ENCODE measurements around the gene NR2E3. TPM values are rescaled to one million over a fixed set of nuclear protein-coding genes. Genes with fewer than 3 reads are reported as not detected.

NR2E3 gene
- total RNA-seq, 3 donors from 2014 or later (not counting 1 experiment from before 2014, with no cell fraction given), result not detected

DNA sequence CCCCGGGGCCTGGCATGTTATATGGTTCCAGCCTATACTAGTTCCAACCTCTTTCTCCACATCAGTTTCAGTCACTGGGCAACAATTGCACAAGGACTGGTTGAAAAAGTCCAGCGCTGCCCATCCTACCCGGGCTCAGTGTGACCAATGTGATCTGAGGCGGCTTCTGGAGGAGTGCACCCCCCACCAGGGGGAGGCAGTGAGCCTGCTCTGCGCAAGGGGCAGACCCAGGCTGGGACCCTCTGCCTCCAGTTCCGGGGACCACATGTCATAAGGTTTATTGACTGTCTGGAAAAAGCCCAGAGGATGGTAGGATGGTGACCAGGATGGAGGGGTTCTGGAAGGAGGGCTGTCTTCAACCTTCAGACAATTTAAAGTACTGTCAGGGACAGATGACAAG, 25.6 kb upstream of the NR2E3 start:
- DNase-seq, result peak in 1 of 2 donors; percentile 31
- Mint-ChIP-seq H3K27ac (no peak overlapping the region), H3K9me3 (no peaks in the 10 kb centered on the region), H3K27me3 (ENCODE audit: low read depth in 2 of 2) (peaks cover 6 to 23% of the 10 kb centered on the region in 2 donors), H3K36me3 (no peaks in the 10 kb centered on the region), H3K4me3 (no peak overlapping the region), H3K4me1 (peaks cover 0 to 7% of the 10 kb centered on the region in 2 donors)
- ATAC-seq, result no peak
- no peaks in the 10 kb centered on the region for H3K4me1 ChIP-seq (ENCODE audit: control insufficient read depth, insufficient read depth, low read length)
- no peaks in the 10 kb centered on the region for H3K27me3 ChIP-seq (ENCODE audit: control insufficient read depth, insufficient read depth, low read length)
- H3K9me3 ChIP-seq (ENCODE audit: control insufficient read depth, insufficient read depth, low read length), result no peaks in the 10 kb centered on the region
- no peak overlapping the region for H3K27ac ChIP-seq (ENCODE audit: low read length)
- no peaks in the 10 kb centered on the region for H3K36me3 ChIP-seq (ENCODE audit: control insufficient read depth, insufficient read depth, low read length)
- intact Hi-C loops (cut with micrococcal nuclease), result no loop called here
- TF ChIP-seq, protein P1, sequence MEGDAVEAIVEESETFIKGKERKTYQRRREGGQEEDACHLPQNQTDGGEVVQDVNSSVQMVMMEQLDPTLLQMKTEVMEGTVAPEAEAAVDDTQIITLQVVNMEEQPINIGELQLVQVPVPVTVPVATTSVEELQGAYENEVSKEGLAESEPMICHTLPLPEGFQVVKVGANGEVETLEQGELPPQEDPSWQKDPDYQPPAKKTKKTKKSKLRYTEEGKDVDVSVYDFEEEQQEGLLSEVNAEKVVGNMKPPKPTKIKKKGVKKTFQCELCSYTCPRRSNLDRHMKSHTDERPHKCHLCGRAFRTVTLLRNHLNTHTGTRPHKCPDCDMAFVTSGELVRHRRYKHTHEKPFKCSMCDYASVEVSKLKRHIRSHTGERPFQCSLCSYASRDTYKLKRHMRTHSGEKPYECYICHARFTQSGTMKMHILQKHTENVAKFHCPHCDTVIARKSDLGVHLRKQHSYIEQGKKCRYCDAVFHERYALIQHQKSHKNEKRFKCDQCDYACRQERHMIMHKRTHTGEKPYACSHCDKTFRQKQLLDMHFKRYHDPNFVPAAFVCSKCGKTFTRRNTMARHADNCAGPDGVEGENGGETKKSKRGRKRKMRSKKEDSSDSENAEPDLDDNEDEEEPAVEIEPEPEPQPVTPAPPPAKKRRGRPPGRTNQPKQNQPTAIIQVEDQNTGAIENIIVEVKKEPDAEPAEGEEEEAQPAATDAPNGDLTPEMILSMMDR (IDR thresholded peaks at IDR 0.05), result no peak
- WGBS (ENCODE audit: insufficient coverage), result 68% methylated on average over 6 of the region's 6 CpGs
- no peak overlapping the region for H3K4me3 ChIP-seq (ENCODE audit: low read length)

DNA sequence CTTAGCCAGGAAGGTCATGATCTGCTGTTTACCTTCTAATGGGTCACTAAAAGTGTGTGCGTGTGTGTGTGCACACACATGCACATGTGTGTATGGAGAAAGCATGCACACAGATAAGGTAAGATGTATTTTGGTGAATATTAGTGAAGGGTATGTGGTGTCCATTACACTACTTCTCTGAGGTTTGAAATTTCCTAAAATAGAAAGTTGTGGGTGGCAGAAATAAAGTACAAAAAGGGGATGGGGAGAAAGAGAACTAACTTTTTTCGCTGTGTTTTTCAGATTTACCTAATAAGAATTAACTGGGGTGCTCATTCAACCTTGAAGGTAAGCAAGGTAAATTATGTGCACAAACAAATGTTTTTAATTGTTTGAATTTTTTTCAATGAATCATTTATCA, 24.4 kb upstream of the NR2E3 start:
- no peak overlapping the region for H3K4me3 Mint-ChIP-seq
- Histone ChIP-seq H3K27me3 (ENCODE audit: control insufficient read depth, insufficient read depth, low read length) (no peaks in the 10 kb centered on the region), H3K36me3 (ENCODE audit: control insufficient read depth, insufficient read depth, low read length) (no peaks in the 10 kb centered on the region), H3K27ac (ENCODE audit: low read length) (no peak overlapping the region), H3K9me3 (ENCODE audit: control insufficient read depth, insufficient read depth, low read length) (no peaks in the 10 kb centered on the region), H3K4me3 (ENCODE audit: low read length) (no peak overlapping the region), H3K4me1 (ENCODE audit: control insufficient read depth, insufficient read depth, low read length) (no peaks in the 10 kb centered on the region)
- no peaks in the 10 kb centered on the region for H3K36me3 Mint-ChIP-seq
- no peak overlapping the region for H3K27ac Mint-ChIP-seq
- DNase-seq (no peak), ATAC-seq (no peak)
- intact Hi-C loops (cut with micrococcal nuclease), result no loop called here
- H3K9me3 Mint-ChIP-seq, result no peaks in the 10 kb centered on the region
- 77% methylated on average over 2 of the region's 2 CpGs for WGBS (ENCODE audit: insufficient coverage)
- H3K4me1 Mint-ChIP-seq, result no peaks in the 10 kb centered on the region
- H3K27me3 Mint-ChIP-seq (ENCODE audit: low read depth in 2 of 2), result peaks cover 3 to 13% of the 10 kb centered on the region in 2 donors
- TF ChIP-seq, protein P1 (IDR thresholded peaks at IDR 0.05), result no peak

DNA sequence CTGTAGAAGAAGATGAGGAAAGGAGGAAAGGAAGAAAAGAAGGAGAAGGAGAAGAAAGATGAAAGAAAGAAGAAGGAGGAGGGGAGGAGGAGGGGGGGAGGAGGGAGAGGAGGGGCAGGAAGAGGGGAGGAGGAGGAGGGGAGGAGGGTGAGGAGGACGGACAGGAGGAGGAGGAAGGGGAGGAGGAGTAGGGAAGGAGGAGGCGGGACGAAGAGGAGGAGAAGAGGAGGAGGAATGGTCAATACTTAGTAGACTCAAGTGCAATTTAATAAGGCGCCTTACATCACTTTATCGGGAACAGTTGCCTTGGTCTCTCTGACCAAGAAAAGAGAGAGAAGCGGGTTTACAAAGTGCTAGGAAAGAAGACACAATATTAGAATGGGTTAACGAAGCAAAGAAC, 23.7 kb upstream of the NR2E3 start:
- no peak overlapping the region for H3K27ac ChIP-seq (ENCODE audit: low read length)
- Mint-ChIP-seq H3K9me3 (no peaks in the 10 kb centered on the region), H3K27ac (no peak overlapping the region), H3K4me3 (no peak overlapping the region), H3K36me3 (no peaks in the 10 kb centered on the region), H3K27me3 (ENCODE audit: low read depth in 2 of 2) (peaks cover 3 to 6% of the 10 kb centered on the region in 2 donors), H3K4me1 (no peaks in the 10 kb centered on the region)
- H3K27me3 ChIP-seq (ENCODE audit: control insufficient read depth, insufficient read depth, low read length), result no peaks in the 10 kb centered on the region
- no peaks in the 10 kb centered on the region for H3K9me3 ChIP-seq (ENCODE audit: control insufficient read depth, insufficient read depth, low read length)
- no peak overlapping the region for H3K4me3 ChIP-seq (ENCODE audit: low read length)
- ATAC-seq, result no peak
- no peak for DNase-seq
- TF ChIP-seq, protein P1 (IDR thresholded peaks at IDR 0.05), result no peak
- no peaks in the 10 kb centered on the region for H3K4me1 ChIP-seq (ENCODE audit: control insufficient read depth, insufficient read depth, low read length)
- intact Hi-C loops (cut with micrococcal nuclease), result no loop called here
- 83% methylated on average over 7 of the region's 7 CpGs for WGBS (ENCODE audit: insufficient coverage)
- no peaks in the 10 kb centered on the region for H3K36me3 ChIP-seq (ENCODE audit: control insufficient read depth, insufficient read depth, low read length)

Data from natural killer cell (primary cell).